Measurements from ENCODE around the gene CARM1. TPM values are rescaled to one million over a fixed set of nuclear protein-coding genes. Genes with fewer than 3 reads are reported as not detected.

Gene CARM1
- 15.8 and 18.8 TPM in 2 replicates for total RNA-seq

DNA sequence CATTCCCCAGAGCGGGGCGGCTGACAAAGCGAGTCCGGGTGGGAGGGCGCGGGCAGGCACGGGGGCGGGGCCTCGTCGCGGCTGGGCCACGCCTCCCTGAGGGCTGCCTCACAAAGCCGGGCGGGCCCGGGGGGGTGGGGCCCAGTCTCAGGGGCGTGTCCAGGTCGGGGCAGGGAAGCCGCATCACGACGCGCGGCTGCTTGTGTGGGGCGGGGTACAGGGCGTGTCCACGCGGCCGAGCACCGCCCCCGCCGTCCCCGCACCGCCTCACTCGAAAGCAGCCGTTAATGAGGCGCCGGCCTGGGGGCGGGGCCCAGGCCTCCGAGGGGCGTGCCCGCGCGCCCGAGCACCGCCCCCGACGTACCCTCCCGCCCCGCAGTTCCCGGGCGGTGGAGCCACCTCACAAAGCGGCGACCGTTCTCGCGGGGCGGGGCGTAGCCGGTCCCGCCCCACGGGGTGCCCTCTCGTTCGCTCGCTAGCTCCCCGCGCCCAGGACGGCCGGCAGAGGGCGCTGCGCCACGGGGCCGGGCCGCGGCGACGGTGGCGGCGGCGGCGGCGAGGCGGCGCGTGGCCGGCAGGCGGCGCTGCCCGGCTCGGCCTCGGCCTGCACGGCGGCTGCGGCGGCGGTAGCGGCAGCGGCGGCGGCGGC lies at the start of gene CARM1:
Gene CARM1, plus strand, starts transcription at position 599 of the 649 bp plus-strand sequence. CDS start 150 bp downstream, outside the sequence.

DNA sequence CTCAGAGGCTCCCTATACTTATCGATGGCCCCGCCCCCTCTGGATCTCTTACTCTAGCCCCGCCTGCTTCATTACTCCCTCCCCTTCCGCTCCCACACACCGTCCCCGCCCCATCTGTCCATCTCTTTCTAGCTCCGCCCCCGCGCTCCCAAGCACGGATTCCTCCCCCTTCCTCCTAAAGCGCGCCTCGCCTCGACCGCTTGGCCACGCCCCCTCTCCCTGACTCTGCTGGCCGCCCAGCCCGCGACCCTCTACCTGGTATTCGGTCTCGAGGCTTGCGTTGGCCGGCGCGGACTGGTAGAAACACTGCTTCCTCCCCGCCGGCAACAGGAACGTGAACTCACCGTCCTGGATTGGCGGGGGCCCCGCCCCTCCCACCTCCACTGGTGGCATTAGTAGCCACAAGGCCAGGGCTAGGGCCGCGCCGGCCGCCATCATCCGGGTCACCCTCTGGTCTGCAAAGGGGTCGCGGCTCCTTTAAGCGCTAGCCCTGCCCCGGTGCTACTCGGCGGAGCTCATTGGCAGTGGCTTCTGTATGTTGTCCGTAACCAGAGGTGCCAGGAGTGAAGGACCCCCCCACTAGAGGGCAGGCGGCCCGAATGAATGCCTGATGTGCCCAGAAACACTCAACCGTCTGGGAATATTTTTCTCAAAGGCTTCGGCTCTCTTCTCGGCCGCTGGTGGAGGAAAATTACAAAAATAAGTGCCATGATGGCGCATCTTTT lies 35.4 kb upstream of the CARM1 start, which contains the start of gene TMED1:
Gene TMED1, minus strand, starts transcription at position 459 of the 725 bp plus-strand sequence. Its CDS starts 21 bp downstream, at position 438.

DNA sequence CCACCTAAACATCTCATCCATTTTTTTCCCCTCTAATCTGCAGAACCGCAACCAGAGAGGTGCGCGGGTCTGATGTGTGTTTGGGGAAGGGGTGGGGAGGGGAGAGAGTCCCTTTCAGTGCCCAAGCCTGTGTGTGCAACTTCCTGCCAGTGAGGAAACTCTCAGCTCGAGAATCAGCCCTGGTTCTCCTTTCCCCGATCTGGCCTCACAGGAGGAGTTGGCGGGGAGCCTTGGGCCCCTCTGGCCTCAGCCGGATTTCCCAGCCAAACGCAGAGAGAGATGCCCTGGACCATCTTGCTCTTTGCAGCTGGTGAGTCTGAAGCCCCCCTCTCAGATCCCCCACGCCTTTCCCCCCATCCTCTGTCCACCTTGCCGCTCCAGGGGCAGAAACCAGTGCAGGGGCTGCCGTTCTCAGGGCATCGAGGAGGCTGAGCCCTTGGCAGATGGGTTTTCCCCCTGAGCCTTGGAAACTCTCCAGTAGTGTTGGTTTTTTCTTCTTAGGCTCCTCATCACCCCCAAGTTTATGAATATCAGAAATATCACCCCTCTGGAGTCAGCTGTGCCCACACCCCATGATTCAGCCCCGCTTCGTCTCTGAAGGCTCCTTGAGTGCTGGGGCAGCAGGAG lies 23.0 kb upstream of the CARM1 start, which contains the start of gene C19orf38:
Gene C19orf38, plus strand, starts transcription at position 186 of the 627 bp plus-strand sequence. Its CDS starts 94 bp downstream, at position 280.

DNA sequence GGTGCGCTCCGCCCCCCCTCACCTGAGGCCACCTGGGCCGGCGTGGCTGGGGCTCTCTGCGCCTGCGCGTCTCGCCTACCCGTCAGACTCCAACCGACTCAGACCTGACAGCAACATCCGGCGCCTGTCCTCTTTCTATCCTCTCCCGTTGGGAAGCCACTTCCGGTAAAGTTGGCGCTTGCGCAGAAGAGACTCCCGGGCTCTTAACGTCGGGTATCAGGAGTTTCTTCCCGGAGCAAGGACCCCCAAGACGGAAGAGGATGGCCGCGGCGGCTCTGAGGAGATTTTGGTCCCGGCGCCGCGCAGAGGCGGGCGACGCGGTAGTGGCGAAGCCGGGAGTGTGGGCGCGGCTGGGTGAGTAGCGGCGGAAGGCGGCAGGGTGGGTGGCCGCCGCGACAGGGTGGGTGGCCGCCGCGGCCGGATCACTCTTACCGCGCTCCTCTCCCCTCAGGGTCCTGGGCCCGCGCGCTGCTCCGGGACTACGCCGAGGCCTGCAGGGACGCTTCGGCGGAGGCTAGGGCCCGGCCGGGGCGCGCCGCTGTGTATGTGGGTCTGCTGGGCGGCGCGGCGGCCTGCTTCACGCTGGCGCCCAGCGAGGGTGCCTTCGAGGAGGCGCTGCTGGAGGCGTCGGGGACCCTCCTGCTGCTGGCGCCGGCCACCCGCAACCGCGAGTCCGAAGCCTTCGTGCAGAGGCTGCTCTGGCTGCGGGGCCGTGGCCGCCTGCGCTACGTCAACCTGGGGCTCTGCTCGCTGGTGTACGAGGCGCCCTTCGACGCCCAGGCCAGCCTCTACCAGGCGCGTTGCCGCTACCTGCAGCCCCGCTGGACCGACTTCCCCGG lies 57.4 kb downstream of the CARM1 start, which contains the start of the genes TIMM29 and YIPF2:
Gene TIMM29, plus strand, starts transcription at position 249 of the 839 bp plus-strand sequence. Its CDS starts 12 bp downstream, at position 261.
Gene YIPF2, minus strand, starts transcription at position 77 of the 839 bp plus-strand sequence. CDS start 229 bp downstream, outside the sequence.

DNA sequence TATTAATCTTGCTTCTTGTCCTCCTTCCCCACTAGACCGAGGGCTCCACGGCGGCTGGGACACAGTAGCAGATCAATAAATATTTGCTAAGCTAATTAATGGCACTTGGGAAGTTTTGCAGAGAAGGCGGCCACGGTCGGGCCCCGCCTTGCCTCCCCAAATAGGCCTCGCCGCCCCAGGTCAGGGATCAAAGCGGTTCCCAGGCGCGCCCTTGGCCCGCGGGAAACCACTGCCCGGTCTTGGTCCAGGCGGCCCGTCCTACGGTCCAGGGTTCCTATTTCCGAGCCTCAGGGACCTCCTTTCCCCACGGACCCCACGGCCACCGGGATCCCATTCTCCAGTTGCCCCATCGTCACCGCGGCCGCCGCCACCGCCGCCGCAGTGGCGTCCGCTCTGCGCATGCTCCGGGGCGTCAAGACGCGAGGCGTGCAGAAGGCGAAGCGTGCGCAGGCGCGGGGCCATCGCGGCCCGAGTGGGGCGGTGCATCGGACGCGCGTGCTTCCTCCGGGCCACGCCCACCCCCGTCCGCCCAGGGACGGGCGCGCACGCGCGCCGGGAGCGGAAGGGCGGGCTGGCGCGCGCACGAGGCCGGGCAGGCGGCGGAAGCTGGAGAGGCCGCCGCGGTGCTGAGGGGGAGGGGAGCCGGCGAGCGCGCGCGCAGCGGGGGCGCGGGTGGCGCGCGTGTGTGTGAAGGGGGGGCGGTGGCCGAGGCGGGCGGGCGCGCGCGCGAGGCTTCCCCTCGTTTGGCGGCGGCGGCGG lies 89.1 kb downstream of the CARM1 start, which contains the start of gene SMARCA4:
Gene SMARCA4, plus strand, starts transcription at position 717 of the 759 bp plus-strand sequence. CDS start 23,122 bp downstream, outside the sequence.

Other genes with a start within 250 kb of the CARM1 start
- gene SLC44A2, start 246.0 kb upstream of the CARM1 start, total RNA-seq: 35.6 and 74.2 TPM in 2 replicates
- 78.0 and 78.1 TPM in 2 replicates for gene ILF3, start 217.2 kb upstream of the CARM1 start, total RNA-seq
- gene QTRT1, start 170.1 kb upstream of the CARM1 start, total RNA-seq: 21.3 and 31.3 TPM in 2 replicates
- gene DNM2, start 153.5 kb upstream of the CARM1 start, total RNA-seq: 70.3 and 94.5 TPM in 2 replicates
- 44.5 and 52.1 TPM in 2 replicates for gene TMED1, start 35.3 kb upstream of the CARM1 start, total RNA-seq
- under 0.01 and 1.7 TPM in 2 replicates for gene C19orf38, start 23.1 kb upstream of the CARM1 start, total RNA-seq
- 114 and 190 TPM in 2 replicates for gene YIPF2, start 57.1 kb downstream of the CARM1 start, total RNA-seq
- 43.1 and 60.3 TPM in 2 replicates for gene TIMM29, start 57.3 kb downstream of the CARM1 start, total RNA-seq
- 82.2 and 112 TPM in 2 replicates for gene SMARCA4, start 89.5 kb downstream of the CARM1 start, total RNA-seq
- 156 and 170 TPM in 2 replicates for gene LDLR, start 217.9 kb downstream of the CARM1 start, total RNA-seq